Measurements from ENCODE around the gene PLB1.

The PLB1 gene

DNA sequence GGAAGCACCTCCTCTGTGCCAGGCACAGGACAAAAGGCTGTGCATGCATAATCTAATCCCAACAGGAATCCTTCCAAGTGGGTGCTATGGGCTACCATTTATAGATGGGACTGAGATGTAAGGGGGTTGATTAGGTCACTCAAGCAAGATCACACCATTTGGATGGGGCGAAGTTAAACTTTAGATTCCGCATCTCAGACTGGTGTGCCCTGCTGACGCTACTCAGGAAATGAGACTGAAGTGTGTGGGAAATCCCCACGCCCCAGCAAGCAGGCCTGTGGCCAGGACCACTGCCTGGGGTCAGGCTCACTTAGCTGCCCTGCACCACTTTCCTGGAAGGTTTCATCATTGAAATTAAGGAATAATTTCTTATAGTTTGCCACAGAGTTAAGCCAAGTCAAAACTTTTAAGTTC lies 185.3 kb downstream of the PLB1 start:
- TF ChIP-seq, protein P1, sequence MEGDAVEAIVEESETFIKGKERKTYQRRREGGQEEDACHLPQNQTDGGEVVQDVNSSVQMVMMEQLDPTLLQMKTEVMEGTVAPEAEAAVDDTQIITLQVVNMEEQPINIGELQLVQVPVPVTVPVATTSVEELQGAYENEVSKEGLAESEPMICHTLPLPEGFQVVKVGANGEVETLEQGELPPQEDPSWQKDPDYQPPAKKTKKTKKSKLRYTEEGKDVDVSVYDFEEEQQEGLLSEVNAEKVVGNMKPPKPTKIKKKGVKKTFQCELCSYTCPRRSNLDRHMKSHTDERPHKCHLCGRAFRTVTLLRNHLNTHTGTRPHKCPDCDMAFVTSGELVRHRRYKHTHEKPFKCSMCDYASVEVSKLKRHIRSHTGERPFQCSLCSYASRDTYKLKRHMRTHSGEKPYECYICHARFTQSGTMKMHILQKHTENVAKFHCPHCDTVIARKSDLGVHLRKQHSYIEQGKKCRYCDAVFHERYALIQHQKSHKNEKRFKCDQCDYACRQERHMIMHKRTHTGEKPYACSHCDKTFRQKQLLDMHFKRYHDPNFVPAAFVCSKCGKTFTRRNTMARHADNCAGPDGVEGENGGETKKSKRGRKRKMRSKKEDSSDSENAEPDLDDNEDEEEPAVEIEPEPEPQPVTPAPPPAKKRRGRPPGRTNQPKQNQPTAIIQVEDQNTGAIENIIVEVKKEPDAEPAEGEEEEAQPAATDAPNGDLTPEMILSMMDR (IDR thresholded peaks at IDR 0.05; ENCODE audit: low read depth, low read length) = no peak
- H3K4me3 ChIP-seq (replicated peaks in 1 of 2; ENCODE audit: low read depth in 2 of 2, low read length in 2 of 2) = no peak overlapping the region
- peak; percentile 78 to 86 for DNase-seq (ENCODE audit: low read depth in 2 of 2)

DNA sequence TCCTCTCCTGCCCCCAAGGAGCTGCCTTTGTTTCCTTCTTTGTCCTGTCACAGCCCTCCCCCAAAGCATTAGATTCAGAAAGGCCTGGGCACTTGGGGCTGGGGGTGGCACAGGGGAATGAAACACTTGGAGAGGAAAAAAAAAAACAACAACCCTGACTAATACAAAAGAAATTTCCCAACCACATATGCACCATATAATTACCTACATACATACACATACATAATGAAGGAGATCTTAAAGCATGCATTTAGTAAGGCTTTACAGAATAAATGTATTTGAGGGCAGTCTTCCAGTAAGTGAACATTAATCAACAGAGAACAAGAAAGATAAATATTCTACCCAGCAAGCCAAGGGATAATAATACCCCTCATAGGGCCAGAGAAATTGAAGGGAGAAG lies 185.7 kb downstream of the PLB1 start:
- no peak overlapping the region for H3K4me3 ChIP-seq (replicated peaks in 1 of 2; ENCODE audit: low read depth in 2 of 2, low read length in 2 of 2)
- TF ChIP-seq, protein P1 (IDR thresholded peaks at IDR 0.05; ENCODE audit: low read depth, low read length) = no peak
- DNase-seq (ENCODE audit: low read depth in 2 of 2) = peak in 1 of 2 donors; percentile 49

DNA sequence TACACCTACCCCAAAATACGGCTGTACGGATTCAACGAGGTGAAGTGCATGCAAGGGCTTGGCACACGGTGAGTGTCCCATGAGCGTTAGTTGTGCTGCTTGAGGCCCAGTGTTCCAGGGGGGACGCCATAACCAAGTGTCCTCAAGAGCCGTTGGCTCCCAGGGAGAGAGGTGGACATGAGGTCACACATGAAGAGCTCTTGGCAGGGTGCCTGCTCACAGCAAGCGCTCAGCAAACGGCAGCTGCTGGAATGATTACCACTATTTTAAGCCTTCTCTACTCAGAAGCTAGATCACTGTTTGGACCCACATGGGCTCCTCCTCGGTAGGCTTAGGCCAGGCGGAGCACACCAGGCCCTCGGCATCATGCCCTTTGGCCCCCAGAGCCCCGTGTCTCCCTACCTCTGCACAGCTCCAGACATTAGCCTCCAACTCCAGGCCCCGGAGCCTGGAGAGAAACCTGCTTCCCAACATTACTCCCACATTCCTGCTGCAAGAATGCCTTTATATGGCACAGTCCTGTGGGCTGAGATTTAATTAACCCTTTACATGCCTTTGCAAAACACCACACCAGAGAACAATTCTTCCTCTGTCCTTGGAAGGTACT lies 187.3 kb downstream of the PLB1 start:
- DNase-seq (ENCODE audit: low read depth in 2 of 2) = peak; percentile 89 to 91
- H3K4me3 ChIP-seq (replicated peaks in 1 of 2; ENCODE audit: low read depth in 2 of 2, low read length in 2 of 2) = no peak overlapping the region
- TF ChIP-seq, protein P1 (IDR thresholded peaks at IDR 0.05; ENCODE audit: low read depth, low read length) = no peak

DNA sequence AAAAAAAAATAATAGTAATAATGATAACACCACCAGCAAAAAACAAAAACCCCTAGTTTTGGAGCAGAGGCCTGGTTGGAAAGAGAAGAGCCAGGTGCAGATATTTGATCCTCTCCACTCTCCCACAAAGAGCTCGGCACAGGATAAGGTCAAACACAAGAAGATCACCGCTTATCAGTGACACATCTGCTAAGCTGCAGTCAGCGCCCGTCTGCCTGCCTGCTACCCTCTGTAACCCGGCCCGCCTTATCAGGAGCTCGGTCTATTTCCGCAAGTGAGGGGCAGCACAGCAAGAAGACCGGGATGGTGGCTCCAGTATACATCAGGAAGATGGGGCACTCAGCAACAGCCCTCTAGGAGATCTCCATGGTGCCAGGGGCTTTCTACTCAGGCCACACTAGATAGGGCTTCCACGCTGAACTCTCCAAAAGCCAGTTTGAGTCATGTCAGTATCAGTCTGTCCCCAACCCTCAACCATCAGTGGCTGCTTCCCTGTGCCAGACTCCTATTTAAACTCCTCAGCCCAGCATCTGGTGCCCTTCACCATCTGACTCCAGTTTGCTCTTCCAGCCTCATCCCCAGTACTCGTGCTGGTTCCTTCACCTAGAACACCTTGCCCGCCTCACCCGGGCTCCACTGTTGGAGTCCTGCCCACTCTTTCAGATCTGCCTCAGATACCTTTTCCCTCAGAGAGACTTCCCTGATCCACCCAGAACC lies 188.4 kb downstream of the PLB1 start:
- H3K4me3 ChIP-seq (replicated peaks in 1 of 2; ENCODE audit: low read depth in 2 of 2, low read length in 2 of 2) = no peak overlapping the region
- no peak for DNase-seq (ENCODE audit: low read depth in 2 of 2)
- TF ChIP-seq, protein P1 (IDR thresholded peaks at IDR 0.05; ENCODE audit: low read depth, low read length) = no peak

DNA sequence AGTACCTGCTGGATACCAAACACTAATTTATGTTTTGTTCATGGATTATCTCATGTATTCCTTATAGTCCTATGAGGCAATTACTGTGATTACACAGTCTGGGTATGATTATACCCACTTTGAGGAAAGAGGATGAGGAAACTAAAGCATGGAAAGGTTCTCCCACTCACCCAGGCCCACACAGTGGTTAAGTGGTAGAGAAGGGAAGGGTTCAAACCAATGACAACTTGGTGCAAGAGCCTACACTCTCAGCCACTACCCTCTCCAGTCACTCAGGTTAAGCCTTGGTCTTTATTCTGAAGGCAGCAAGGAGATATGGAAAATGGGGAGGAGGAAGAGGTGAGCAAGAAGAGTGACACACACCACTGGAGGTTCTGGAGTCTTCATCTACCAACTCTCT lies 191.3 kb downstream of the PLB1 start:
- no peak overlapping the region for H3K4me3 ChIP-seq (replicated peaks in 1 of 2; ENCODE audit: low read depth in 2 of 2, low read length in 2 of 2)
- TF ChIP-seq, protein P1 (IDR thresholded peaks at IDR 0.05; ENCODE audit: low read depth, low read length) = no peak
- DNase-seq (ENCODE audit: low read depth in 2 of 2) = no peak

DNA sequence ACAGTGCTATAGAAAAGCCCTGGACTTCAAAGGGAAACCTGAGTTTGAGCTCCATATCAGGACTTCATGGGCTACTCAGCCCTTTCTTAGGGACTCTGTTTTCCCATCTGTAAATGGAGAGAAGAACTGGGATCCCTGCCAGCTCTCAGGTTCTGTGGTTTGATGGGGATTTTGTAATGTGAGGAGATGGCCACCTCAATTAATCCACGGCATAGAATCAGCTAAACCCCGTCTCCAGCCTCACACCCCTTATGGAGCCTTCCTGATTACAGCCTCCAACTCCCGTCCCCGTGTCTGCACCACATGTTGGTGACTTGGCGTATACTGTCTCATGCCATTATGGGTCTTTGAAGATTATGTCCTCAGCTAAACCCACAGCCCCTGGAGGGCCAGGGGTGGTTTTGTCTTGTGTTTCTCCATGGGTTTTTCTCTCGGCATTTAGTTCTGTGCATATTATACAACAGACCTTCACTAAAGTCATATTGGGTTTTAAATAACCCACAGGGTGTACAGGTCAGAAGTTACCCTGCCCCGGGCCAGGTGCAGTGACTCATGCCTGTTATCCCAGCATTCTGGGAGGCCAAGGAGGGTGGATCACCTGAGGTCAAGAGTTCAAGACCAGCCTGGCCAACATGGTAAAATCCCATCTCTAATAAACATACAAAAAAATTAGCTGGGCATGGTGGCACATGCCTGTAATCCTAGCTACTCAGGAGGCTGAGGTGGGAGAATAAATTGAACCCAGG lies 192.0 kb downstream of the PLB1 start:
- H3K4me3 ChIP-seq (replicated peaks in 1 of 2; ENCODE audit: low read depth in 2 of 2, low read length in 2 of 2) = no peak overlapping the region
- TF ChIP-seq, protein P1 (IDR thresholded peaks at IDR 0.05; ENCODE audit: low read depth, low read length) = no peak
- no peak for DNase-seq (ENCODE audit: low read depth in 2 of 2)
